NCI-H2081 treated with DMSO at 0.1 percent for 48 hours (cell line): ENCODE measurements around the gene PMVK.

Experiments used
- DNase-seq: peaks from one replicate; lab custom pipeline; 2025; lab: John Stamatoyannopoulos, UW

Gene PMVK

GRCh38 chr1:154945962-154946850, 9.7 kb upstream of the PMVK start:
- no peak for DNase-seq

- no peak for DNase-seq
Measured at GRCh38 chr1:154945160-154945961, 8.8 kb upstream of the PMVK start.

- DNase-seq = no peak
Measured at GRCh38 chr1:154944401-154945159, 8.1 kb upstream of the PMVK start.

GRCh38 chr1:154943649-154944400, 7.3 kb upstream of the PMVK start:
- DNase-seq = no peak

GRCh38 chr1:154941333-154942013, 5.0 kb upstream of the PMVK start:
- no peak for DNase-seq

GRCh38 chr1:154940651-154941194, 4.2 kb upstream of the PMVK start:
- DNase-seq = no peak

GRCh38 chr1:154940213-154940560, 3.7 kb upstream of the PMVK start:
- DNase-seq = no peak

- no peak for DNase-seq
Measured at GRCh38 chr1:154938604-154939399, 2.3 kb upstream of the PMVK start.

GRCh38 chr1:154937988-154938386, 1.5 kb upstream of the PMVK start:
- no peak for DNase-seq

- DNase-seq = peak; percentile 92
Measured at GRCh38 chr1:154937085-154937987, 817 bp upstream of the PMVK start.

GRCh38 chr1:154935749-154936554, 567 bp downstream of the PMVK start:
- DNase-seq = no peak

- no peak for DNase-seq
Measured at GRCh38 chr1:154934358-154934948, 2.1 kb downstream of the PMVK start.

- no peak for DNase-seq
Measured at GRCh38 chr1:154931940-154932487, 4.5 kb downstream of the PMVK start.

- DNase-seq = no peak
Measured at GRCh38 chr1:154926201-154926600, 10.3 kb downstream of the PMVK start.

- DNase-seq = no peak
Measured at GRCh38 chr1:154925335-154926170, 11.0 kb downstream of the PMVK start.

- no peak for DNase-seq
Measured at GRCh38 chr1:154923695-154924094, 12.8 kb downstream of the PMVK start.
